ENCODE data around the gene RNF123.
"Not testable (repeated sequence)": the region's sequence is repeated elsewhere in the genome, so short reads cannot be mapped to it uniquely, and the experiment has no call there.

- not testable (repeated sequence) for TF ChIP-seq CTCF (IDR thresholded peaks at IDR 0.05; ENCODE audit: extremely low read depth in 1 of 2, insufficient read depth in 1 of 2, low read depth in 1 of 2, low read length in 2 of 2); POLR2AphosphoS5 (IDR thresholded peaks at IDR 0.05; ENCODE audit: insufficient read depth, low read depth, low read length); POLR2A (IDR thresholded peaks at IDR 0.05; ENCODE audit: low read depth, low read length); EZH2 (IDR thresholded peaks at IDR 0.05; ENCODE audit: borderline replicate concordance, low read depth, low read length, severe bottlenecking); MAX (IDR thresholded peaks at IDR 0.05; ENCODE audit: insufficient read depth, insufficient read length); GATA2 (IDR thresholded peaks at IDR 0.05; ENCODE audit: insufficient read depth, insufficient read length, low read depth, low read length); MYC (IDR thresholded peaks at IDR 0.05; ENCODE audit: low read depth, low read length); JUN (IDR thresholded peaks at IDR 0.05; ENCODE audit: borderline replicate concordance, insufficient read depth, insufficient read length, low read depth); FOS (IDR thresholded peaks at IDR 0.05; ENCODE audit: borderline replicate concordance, insufficient read depth, low read length)
These were observed 3.5 kb upstream of the RNF123 start for GRCh38 chr3:49685846-49686245.
